Sigmoid colon (tissue), 7 donors: ENCODE data around the gene PPP1R3G. TPM values are rescaled to one million over a fixed set of nuclear protein-coding genes. Genes with fewer than 3 reads are reported as not detected.

ENCODE experiments used
- DNase-seq: peaks from one replicate; pipeline ENCODE4 v3.0.0-alpha.2; 2019
- H3K27ac ChIP-seq, 4 donors: fragments of 200-600 bp; sonication (generic); one replicate each; pipeline ENCODE4 v1.5.1; 2016 to 2019; ENCODE audit warnings: mild to moderate bottlenecking in 1 of 4
- H3K27me3 ChIP-seq, 3 donors: fragments of 200-600 bp; sonication (generic); one replicate each; pipeline ENCODE4 v1.5.1; 2019; ENCODE audit warnings: mild to moderate bottlenecking in 1 of 3
- H3K36me3 ChIP-seq, 4 donors: fragments of 200-600 bp; sonication (generic); one replicate each; pipeline ENCODE4 v1.5.1; 2016 to 2019
- H3K4me1 ChIP-seq, 4 donors: fragments of 200-600 bp; sonication (generic); one replicate each; pipeline ENCODE4 v1.5.1; 2017 to 2019
- H3K4me3 ChIP-seq, 4 donors: fragments of 200-600 bp; sonication (generic); one replicate each; pipeline ENCODE4 v1.5.1; 2017 to 2019; ENCODE audit warnings: mild to moderate bottlenecking in 2 of 4, moderate library complexity in 1 of 4
- H3K9me3 ChIP-seq, 4 donors: fragments of 200-600 bp in 3 of 4; sonication (generic) in 3 of 4; one replicate each; pipeline versions ENCODE4 v1.5.1 to v1.6.1; 2013 to 2019
- CTCF ChIP-seq, 4 experiments: fragments of 450-650 bp in 3 of 4; fragments of 200-600 bp in 1 of 4; IDR thresholded peaks; one replicate each; pipeline ENCODE4 v1.5.1; 2016 to 2019; ENCODE audit warnings: antibody characterized with exemption in 4 of 4, mild to moderate bottlenecking in 3 of 4, moderate library complexity in 2 of 4
- EP300 ChIP-seq, 4 donors: sonication (generic); formaldehyde crosslinking; IDR thresholded peaks; one replicate each; pipeline ENCODE4 v1.6.1; 2017; ENCODE audit warnings: antibody characterized with exemption in 4 of 4
- POLR2A ChIP-seq, 2 donors: fragments of 450-650 bp; IDR thresholded peaks; one replicate each; pipeline ENCODE4 v1.6.1; 2016; ENCODE audit warnings: antibody characterized with exemption in 2 of 2, mild to moderate bottlenecking in 2 of 2, moderate library complexity in 2 of 2
- POLR2AphosphoS5 ChIP-seq, 4 donors: sonication (generic); formaldehyde crosslinking; IDR thresholded peaks; one replicate each; pipeline ENCODE4 v1.6.1; 2017; ENCODE audit warnings: antibody characterized with exemption in 4 of 4
- WGBS, 2 donors: extraction: QIAGEN DNeasy Blood & Tissue Kit; methylation state at CpG; one replicate each; pipeline ENCODE4 v1.1.7; 2013; 5-methylcytosine and 5-hydroxymethylcytosine counted together
- intact Hi-C: fragments of 100-400 bp; cut with DNase I; formaldehyde crosslinking; loops from one replicate; pipeline ENCODE4 v1.15.1; 2023
- polyA plus RNA-seq, 3 donors: library from polyadenylated mRNA; stranded (reverse); fragments of 200-250 nt; gene quantifications; one replicate each; pipeline ENCODE4 v1.2.3, GENCODE V29; 2013
- total RNA-seq, 4 donors: library from RNA; depleted of rRNA; stranded (reverse); fragments of >200 nt; gene quantifications; one replicate each; pipeline ENCODE4 v1.1.0, GENCODE V29; 2016
- donor health status: healthy with polysubstance abuse.
- donor health status: Bipolar disorder and iron deficiency.
- donor health status: healthy.

Gene PPP1R3G
- total and polyA plus RNA-seq, 7 donors: under 0.01 to 3.0 (median 1.8) TPM

DNA sequence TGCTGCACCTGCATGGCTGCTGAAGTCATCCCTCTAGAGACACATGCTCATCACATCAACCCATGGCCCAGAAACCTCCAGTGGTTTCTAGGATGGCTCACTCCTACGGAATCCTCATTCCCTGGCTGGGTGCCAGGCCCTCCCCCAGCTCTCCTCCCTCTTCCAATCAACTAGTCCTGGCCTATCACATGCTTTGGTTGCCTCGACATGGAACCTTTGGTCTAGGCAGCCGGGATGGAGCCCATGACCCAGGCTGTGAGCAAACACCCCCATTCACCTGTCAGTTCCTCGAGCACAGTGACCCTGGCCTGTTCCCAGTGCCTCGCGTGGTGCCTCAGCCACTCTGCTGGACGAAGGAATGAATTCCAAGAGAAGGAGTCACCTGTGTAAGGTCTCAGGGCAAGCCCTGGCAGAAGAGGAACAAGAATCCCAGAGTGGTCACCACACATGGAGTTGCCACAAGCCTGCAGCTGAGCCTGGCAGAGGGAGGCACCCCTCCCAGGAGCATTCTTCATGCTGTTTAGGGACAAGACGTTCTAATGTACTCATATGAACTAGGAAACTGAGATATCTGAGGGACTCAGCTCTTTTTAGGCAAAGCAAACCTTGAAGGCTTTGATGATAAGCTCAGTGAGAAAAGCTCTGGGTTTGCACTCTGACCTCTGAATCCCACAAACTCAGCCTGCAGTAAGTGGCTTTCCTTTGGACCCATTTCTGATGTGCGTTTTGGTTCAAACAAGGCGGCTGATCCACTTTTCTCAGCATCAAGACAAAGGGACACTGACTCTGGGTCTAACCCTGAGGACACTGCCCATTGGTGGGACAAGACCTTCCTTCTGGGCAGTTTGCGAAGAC, 40.2 kb downstream of the PPP1R3G start:
- WGBS, 2 donors: 90 to 93% methylated on average over 11 of the region's 11 CpGs
- Histone ChIP-seq H3K36me3 (no peaks in the 10 kb centered on the region), H3K9me3 (no peaks in the 10 kb centered on the region), H3K27me3 (no peaks in the 10 kb centered on the region), H3K27ac (no peak overlapping the region), H3K4me1 (no peaks in the 10 kb centered on the region), H3K4me3 (no peak overlapping the region)
- TF ChIP-seq POLR2AphosphoS5 (IDR thresholded peaks at IDR 0.05) (no peak), POLR2A (IDR thresholded peaks at IDR 0.05) (no peak), EP300 (IDR thresholded peaks at IDR 0.05) (no peak), CTCF (IDR thresholded peaks at IDR 0.05) (no peak)
- intact Hi-C loops: no loop called here
- DNase-seq: no peak

DNA sequence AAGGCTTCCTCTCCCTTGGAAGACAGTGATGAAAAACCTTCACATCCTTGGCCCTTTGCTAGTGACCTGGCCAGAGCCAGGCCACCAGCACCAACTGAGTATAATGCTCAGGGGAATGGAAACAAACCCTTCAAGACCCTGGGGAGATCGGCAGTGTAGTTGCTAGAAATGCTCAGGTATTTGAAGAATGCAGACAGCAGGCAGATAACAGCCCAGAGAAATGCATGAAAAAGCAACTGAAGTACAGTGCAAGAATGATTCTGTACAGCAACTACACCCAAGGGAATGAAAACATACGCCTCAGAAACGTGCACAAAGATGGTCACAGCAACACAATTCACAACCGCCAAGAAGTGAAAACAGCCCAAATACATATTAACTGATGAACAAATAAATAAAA, 41.1 kb downstream of the PPP1R3G start:
- Histone ChIP-seq H3K27me3 (no peaks in the 10 kb centered on the region), H3K27ac (no peak overlapping the region), H3K4me1 (no peaks in the 10 kb centered on the region), H3K4me3 (no peak overlapping the region), H3K36me3 (no peaks in the 10 kb centered on the region), H3K9me3 (no peaks in the 10 kb centered on the region)
- DNase-seq: no peak
- 63 to 68% methylated on average over 4 of the region's 4 CpGs for WGBS, 2 donors
- TF ChIP-seq EP300 (IDR thresholded peaks at IDR 0.05) (no peak), CTCF (IDR thresholded peaks at IDR 0.05) (no peak), POLR2AphosphoS5 (IDR thresholded peaks at IDR 0.05) (no peak), POLR2A (IDR thresholded peaks at IDR 0.05) (no peak)
- intact Hi-C loops: no loop called here

DNA sequence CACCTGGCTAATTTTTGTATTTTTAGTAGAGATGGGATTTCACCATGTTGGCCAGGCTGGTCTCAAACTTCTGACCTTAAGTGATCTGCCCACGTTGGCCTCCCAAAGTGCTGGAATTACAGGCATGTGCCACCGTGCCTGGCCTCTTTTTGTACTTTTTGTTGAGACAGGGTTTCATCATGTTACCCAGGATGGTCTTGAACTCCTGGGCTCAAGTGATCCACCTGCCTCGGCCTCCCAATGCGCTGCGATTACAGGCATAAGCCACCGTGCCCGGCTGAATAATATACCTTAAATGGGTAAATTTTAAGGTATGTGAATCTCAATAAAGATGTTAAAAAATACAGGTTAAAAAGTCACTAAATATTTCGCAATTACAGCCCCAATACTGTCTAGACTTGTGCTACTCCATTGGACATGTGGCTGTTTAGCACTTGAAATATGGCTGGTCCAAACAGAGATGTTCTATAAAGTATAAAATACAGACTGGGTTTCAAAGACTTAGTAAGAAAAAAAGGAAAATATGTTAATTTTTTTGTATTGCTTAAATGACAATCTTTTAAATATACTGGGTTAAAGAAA, 42.1 kb downstream of the PPP1R3G start:
- peaks cover 0 to 2% (median under 1%) of the 10 kb centered on the region in 4 donors for H3K4me1 ChIP-seq
- H3K27me3 ChIP-seq: no peaks in the 10 kb centered on the region
- no peak overlapping the region for H3K27ac ChIP-seq
- TF ChIP-seq POLR2AphosphoS5 (IDR thresholded peaks at IDR 0.05) (no peak), POLR2A (IDR thresholded peaks at IDR 0.05) (no peak), EP300 (IDR thresholded peaks at IDR 0.05) (no peak), CTCF (IDR thresholded peaks at IDR 0.05) (no peak)
- 85 to 92% methylated on average over 8 of the region's 8 CpGs for WGBS, 2 donors
- no peak overlapping the region for H3K4me3 ChIP-seq
- intact Hi-C loops: no loop called here
- H3K9me3 ChIP-seq: no peaks in the 10 kb centered on the region
- H3K36me3 ChIP-seq: no peaks in the 10 kb centered on the region
- DNase-seq: no peak

- WGBS, 2 donors: 75 to 89% methylated on average over 4 of the region's 4 CpGs
- TF ChIP-seq POLR2A (IDR thresholded peaks at IDR 0.05): no peak
- no peak for TF ChIP-seq EP300 (IDR thresholded peaks at IDR 0.05)
- no peak for TF ChIP-seq POLR2AphosphoS5 (IDR thresholded peaks at IDR 0.05)
- no peak for TF ChIP-seq CTCF (IDR thresholded peaks at IDR 0.05)
- H3K27ac ChIP-seq: no peak overlapping the region
- no peaks in the 10 kb centered on the region for H3K36me3 ChIP-seq
- H3K4me1 ChIP-seq: peaks cover 0 to 12% (median 3%) of the 10 kb centered on the region in 4 donors
- no peaks in the 10 kb centered on the region for H3K27me3 ChIP-seq
- DNase-seq: no peak
- no peak overlapping the region for H3K4me3 ChIP-seq
- H3K9me3 ChIP-seq: no peaks in the 10 kb centered on the region
- intact Hi-C loops: no loop called here
Measured at GRCh38 chr6:5128351-5128750, 43.2 kb downstream of the PPP1R3G start.
